ENCODE measurements around the gene CGRRF1. TPM values are rescaled to one million over a fixed set of nuclear protein-coding genes. Genes with fewer than 3 reads are reported as not detected.

The CGRRF1 gene
- total RNA-seq, 1 donor from 2014 or later, result 13.7 TPM

DNA sequence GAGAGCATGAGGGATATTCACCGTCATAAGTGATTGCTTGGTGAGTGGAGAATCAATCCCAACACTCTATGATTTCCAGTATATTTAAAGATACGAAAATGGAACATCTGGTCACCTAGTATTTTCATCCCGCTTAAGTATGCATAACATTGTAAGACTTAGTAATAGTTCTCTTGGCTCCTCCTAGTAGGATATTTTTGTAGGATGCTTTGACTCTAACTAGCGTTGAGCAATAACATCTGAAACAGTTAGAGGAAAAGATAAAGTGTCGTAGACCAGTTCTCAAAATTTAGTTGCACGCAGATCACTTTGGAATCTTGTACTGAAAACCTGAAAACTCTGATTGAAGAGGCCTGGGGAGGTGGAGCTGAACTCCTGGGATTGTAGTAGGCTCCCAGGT lies 64.8 kb downstream of the CGRRF1 start:
- no peak for DNase-seq (ENCODE audit: low read depth in 2 of 2)

DNA sequence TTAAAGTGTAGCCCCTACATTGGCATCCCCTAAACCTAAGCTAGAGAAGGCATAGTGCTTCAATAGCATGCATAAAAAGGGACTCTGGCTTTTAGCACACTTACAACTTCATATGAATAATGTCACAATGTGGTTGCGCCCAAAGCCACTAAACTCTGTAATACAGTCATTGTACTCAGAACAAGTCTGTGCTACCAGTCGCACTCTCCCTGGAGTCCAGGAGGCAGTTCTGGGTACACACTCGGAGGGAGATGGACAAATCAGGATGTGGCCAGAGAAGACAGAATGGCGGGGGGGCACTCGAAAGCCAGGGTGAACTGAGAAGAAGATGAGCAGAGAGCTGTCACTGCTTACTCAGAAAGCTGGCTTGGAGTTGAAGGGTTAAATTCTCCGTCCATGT lies 67.8 kb downstream of the CGRRF1 start:
- no peak for DNase-seq (ENCODE audit: low read depth in 2 of 2)

GRCh38 chr14:54577977-54578376 lies 68.3 kb downstream of the CGRRF1 start:
- peak; percentile 58 to 72 for DNase-seq (ENCODE audit: low read depth in 2 of 2)

DNA sequence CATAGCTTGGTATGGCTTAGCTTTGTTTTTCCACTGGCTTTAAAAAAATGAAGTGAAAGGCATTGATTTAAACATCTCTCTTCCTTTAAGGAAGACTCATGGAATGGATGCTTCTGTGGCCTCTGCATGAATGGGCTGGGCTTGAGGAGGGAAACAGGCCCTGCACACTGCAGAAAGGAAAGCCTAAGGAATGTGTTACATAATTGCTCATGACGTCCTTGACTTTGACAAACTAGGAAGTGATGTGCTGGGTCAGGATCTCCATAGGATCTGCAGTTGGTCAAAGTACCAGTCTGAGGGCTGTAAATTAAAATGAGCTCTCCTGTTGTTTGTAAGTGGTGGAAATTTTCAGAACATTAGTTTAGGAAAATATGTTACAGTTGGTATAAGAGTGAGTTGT lies 69.9 kb downstream of the CGRRF1 start:
- peak in 1 of 2 donors; percentile 82 for DNase-seq (ENCODE audit: low read depth in 2 of 2)

GRCh38 chr14:54580933-54581332 lies 71.2 kb downstream of the CGRRF1 start:
- no peak for DNase-seq (ENCODE audit: low read depth in 2 of 2)

DNA sequence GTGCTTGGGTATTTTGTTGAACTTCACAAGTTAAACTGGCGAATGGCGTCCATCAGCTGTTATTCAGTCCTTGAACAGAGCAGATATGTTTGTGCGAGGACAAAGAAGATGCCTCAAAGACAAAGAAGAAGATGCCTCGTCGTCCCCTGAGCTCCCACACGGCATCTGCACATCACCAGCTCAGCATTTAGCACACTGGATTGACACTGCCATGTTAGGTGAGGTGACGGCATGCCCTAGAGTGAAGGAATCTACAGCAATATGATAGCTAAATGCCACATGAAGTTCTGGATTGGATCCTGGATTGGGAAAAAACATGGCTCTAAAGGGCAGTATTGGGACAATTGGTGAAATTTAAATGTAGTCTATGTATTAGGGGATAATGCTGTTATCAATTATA lies 72.6 kb downstream of the CGRRF1 start:
- DNase-seq (ENCODE audit: low read depth in 2 of 2), result no peak

DNA sequence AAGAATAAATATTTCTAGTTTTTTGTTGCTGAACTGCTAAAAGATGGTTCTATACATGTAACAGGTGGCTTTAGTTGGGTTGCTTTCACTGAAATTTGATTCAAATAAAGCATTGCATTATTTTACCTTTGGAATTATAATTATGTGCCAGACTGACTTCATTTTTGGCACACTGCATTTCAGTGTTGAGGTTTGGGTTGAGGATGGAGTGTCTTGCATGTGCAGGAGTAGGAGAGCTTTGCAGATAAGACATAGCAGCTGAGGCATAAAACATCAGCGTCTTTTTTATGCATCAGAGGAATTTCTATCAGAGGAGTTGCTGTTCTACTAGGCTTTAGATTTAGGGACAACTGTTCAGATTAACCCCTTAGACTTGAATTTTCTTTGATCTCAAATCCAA lies 74.4 kb downstream of the CGRRF1 start:
- no peak for DNase-seq (ENCODE audit: low read depth in 2 of 2)

GRCh38 chr14:54585214-54585613 lies 75.5 kb downstream of the CGRRF1 start:
- DNase-seq (ENCODE audit: low read depth in 2 of 2), result no peak

Other genes with a start within 250 kb of the CGRRF1 start
- 10.1 and 28.5 TPM in 2 replicates for gene CDKN3, start 112.9 kb upstream of the CGRRF1 start, total RNA-seq
- gene CNIH1, start 68.5 kb upstream of the CGRRF1 start, total RNA-seq, result 39.9 and 61.9 TPM in 2 replicates
- 68.9 and 82.3 TPM in 2 replicates for gene GMFB, start 20.9 kb upstream of the CGRRF1 start, total RNA-seq
- gene SAMD4A, start 57.2 kb downstream of the CGRRF1 start, total RNA-seq, result 19.6 and 43.5 TPM in 2 replicates